Measurements from ENCODE around the gene DCAF15. TPM values are rescaled to one million over a fixed set of nuclear protein-coding genes. Genes with fewer than 3 reads are reported as not detected.

DCAF15 gene
- total RNA-seq, 1 donor from 2014 or later, result 21.0 TPM

- H3K36me3 Mint-ChIP-seq (ENCODE audit: low read depth), result no peaks in the 10 kb centered on the region
- H3K9me3 Mint-ChIP-seq (ENCODE audit: low read depth), result no peaks in the 10 kb centered on the region
- no peaks in the 10 kb centered on the region for H3K4me1 Mint-ChIP-seq (ENCODE audit: low read depth)
- H3K4me3 Mint-ChIP-seq (ENCODE audit: unreplicated experiment), result no peak overlapping the region
- no peak for TF ChIP-seq CTCF (IDR thresholded peaks at IDR 0.05)
- H3K27me3 Mint-ChIP-seq (ENCODE audit: low read depth), result no peaks in the 10 kb centered on the region
- no peak overlapping the region for H3K27ac Mint-ChIP-seq (ENCODE audit: unreplicated experiment)
- no peak for DNase-seq (ENCODE audit: low spot score)
Observed at GRCh38 chr19:13946414-13946813, 5.9 kb upstream of the DCAF15 start.

- no peaks in the 10 kb centered on the region for H3K27me3 Mint-ChIP-seq (ENCODE audit: low read depth)
- H3K27ac Mint-ChIP-seq (ENCODE audit: unreplicated experiment), result no peak overlapping the region
- no peaks in the 10 kb centered on the region for H3K9me3 Mint-ChIP-seq (ENCODE audit: low read depth)
- peaks cover 12% of the 10 kb centered on the region for H3K4me1 Mint-ChIP-seq (ENCODE audit: low read depth)
- H3K4me3 Mint-ChIP-seq (ENCODE audit: unreplicated experiment), result no peak overlapping the region
- H3K36me3 Mint-ChIP-seq (ENCODE audit: low read depth), result peaks cover 3% of the 10 kb centered on the region
- no peak for DNase-seq (ENCODE audit: low spot score)
- no peak for TF ChIP-seq CTCF (IDR thresholded peaks at IDR 0.05)
Observed at GRCh38 chr19:13951043-13951442, 1.3 kb upstream of the DCAF15 start.

- peaks cover 3% of the 10 kb centered on the region for H3K36me3 Mint-ChIP-seq (ENCODE audit: low read depth)
- no peaks in the 10 kb centered on the region for H3K9me3 Mint-ChIP-seq (ENCODE audit: low read depth)
- peak overlapping the region; percentile 80 for H3K27ac Mint-ChIP-seq (ENCODE audit: unreplicated experiment)
- peak overlapping the region; percentile 89 for H3K4me3 Mint-ChIP-seq (ENCODE audit: unreplicated experiment)
- no peaks in the 10 kb centered on the region for H3K27me3 Mint-ChIP-seq (ENCODE audit: low read depth)
- no peak for TF ChIP-seq CTCF (IDR thresholded peaks at IDR 0.05)
- peaks cover 12% of the 10 kb centered on the region for H3K4me1 Mint-ChIP-seq (ENCODE audit: low read depth)
- no peak for DNase-seq (ENCODE audit: low spot score)
Observed at GRCh38 chr19:13951799-13952153, 533 bp upstream of the DCAF15 start.

GRCh38 chr19:13952931-13953531 is 722 bp downstream of the DCAF15 start:
- peak; percentile 48 for TF ChIP-seq CTCF (IDR thresholded peaks at IDR 0.05)
- H3K27me3 Mint-ChIP-seq (ENCODE audit: low read depth), result no peaks in the 10 kb centered on the region
- DNase-seq (ENCODE audit: low spot score), result no peak
- peak overlapping the region; percentile 12 for H3K27ac Mint-ChIP-seq (ENCODE audit: unreplicated experiment)
- peaks cover 5% of the 10 kb centered on the region for H3K36me3 Mint-ChIP-seq (ENCODE audit: low read depth)
- peak overlapping the region; percentile 81 for H3K4me3 Mint-ChIP-seq (ENCODE audit: unreplicated experiment)
- peaks cover 12% of the 10 kb centered on the region for H3K4me1 Mint-ChIP-seq (ENCODE audit: low read depth)
- no peaks in the 10 kb centered on the region for H3K9me3 Mint-ChIP-seq (ENCODE audit: low read depth)

GRCh38 chr19:13954185-13954584 is 1.9 kb downstream of the DCAF15 start:
- no peaks in the 10 kb centered on the region for H3K27me3 Mint-ChIP-seq (ENCODE audit: low read depth)
- peaks cover 8% of the 10 kb centered on the region for H3K36me3 Mint-ChIP-seq (ENCODE audit: low read depth)
- TF ChIP-seq CTCF (IDR thresholded peaks at IDR 0.05), result no peak
- no peak overlapping the region for H3K27ac Mint-ChIP-seq (ENCODE audit: unreplicated experiment)
- H3K4me1 Mint-ChIP-seq (ENCODE audit: low read depth), result peaks cover 12% of the 10 kb centered on the region
- H3K9me3 Mint-ChIP-seq (ENCODE audit: low read depth), result no peaks in the 10 kb centered on the region
- DNase-seq (ENCODE audit: low spot score), result no peak
- no peak overlapping the region for H3K4me3 Mint-ChIP-seq (ENCODE audit: unreplicated experiment)
